ENCODE data around the gene PRKCB. TPM values are rescaled to one million over a fixed set of nuclear protein-coding genes. Genes with fewer than 3 reads are reported as not detected.

PRKCB gene
- total RNA-seq, 1 donor from 2014 or later: 0.69 TPM

DNA sequence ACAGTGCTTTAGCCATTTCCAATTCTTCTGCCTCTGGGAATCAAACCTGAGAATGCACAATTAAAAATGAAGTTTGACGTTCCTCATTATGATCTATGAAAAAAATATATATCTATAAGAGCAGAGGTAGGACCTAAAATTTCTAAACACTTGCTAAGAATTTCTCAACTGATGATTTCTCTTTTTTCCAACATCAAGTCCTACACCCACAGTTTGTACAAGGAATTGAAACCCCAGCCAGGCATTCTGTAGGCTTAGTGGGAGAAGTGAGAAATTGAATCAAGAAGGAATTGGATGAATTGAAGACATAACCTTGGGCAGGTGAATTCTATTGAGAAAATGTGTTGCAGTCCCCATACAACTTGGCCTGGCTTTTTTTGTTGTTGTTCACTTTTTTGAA is 423.0 kb downstream of the PRKCB start:
- peaks cover 11% of the 10 kb centered on the region for H3K27me3 Mint-ChIP-seq (ENCODE audit: unreplicated experiment)
- peaks cover 13% of the 10 kb centered on the region for H3K4me1 Mint-ChIP-seq (ENCODE audit: low read depth, unreplicated experiment)
- no peaks in the 10 kb centered on the region for H3K9me3 Mint-ChIP-seq (ENCODE audit: unreplicated experiment)
- H3K36me3 Mint-ChIP-seq (ENCODE audit: unreplicated experiment): no peaks in the 10 kb centered on the region
- H3K27ac Mint-ChIP-seq (ENCODE audit: unreplicated experiment): no peak overlapping the region
- no peak for DNase-seq
- TF ChIP-seq, protein P1, sequence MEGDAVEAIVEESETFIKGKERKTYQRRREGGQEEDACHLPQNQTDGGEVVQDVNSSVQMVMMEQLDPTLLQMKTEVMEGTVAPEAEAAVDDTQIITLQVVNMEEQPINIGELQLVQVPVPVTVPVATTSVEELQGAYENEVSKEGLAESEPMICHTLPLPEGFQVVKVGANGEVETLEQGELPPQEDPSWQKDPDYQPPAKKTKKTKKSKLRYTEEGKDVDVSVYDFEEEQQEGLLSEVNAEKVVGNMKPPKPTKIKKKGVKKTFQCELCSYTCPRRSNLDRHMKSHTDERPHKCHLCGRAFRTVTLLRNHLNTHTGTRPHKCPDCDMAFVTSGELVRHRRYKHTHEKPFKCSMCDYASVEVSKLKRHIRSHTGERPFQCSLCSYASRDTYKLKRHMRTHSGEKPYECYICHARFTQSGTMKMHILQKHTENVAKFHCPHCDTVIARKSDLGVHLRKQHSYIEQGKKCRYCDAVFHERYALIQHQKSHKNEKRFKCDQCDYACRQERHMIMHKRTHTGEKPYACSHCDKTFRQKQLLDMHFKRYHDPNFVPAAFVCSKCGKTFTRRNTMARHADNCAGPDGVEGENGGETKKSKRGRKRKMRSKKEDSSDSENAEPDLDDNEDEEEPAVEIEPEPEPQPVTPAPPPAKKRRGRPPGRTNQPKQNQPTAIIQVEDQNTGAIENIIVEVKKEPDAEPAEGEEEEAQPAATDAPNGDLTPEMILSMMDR (IDR thresholded peaks at IDR 0.05; ENCODE audit: partially characterized antibody, unreplicated experiment): no peak
- no peak overlapping the region for H3K4me3 Mint-ChIP-seq (ENCODE audit: unreplicated experiment)

DNA sequence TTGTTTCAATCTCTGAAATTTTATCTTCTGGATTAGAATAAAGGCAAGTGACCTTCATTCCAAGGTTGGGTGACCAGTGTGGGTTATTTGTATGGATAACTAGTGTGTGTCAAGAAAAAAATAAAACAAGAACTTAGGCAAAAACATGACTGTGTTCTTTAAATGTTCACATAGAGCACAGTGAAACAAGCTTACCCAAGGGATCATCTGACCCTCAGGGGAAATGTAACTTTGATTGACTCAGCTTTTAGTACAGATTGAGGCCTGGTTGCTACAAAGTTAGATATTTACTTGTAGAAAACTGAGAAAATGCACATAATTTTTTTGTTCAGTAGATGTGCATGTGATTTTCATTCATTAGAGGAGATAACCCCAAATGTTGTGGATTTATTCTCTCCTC is 427.0 kb downstream of the PRKCB start:
- H3K27ac Mint-ChIP-seq (ENCODE audit: unreplicated experiment): no peak overlapping the region
- no peaks in the 10 kb centered on the region for H3K4me1 Mint-ChIP-seq (ENCODE audit: low read depth, unreplicated experiment)
- no peaks in the 10 kb centered on the region for H3K9me3 Mint-ChIP-seq (ENCODE audit: unreplicated experiment)
- H3K36me3 Mint-ChIP-seq (ENCODE audit: unreplicated experiment): peaks cover 5% of the 10 kb centered on the region
- TF ChIP-seq, protein P1 (IDR thresholded peaks at IDR 0.05; ENCODE audit: partially characterized antibody, unreplicated experiment): no peak
- DNase-seq: no peak
- no peak overlapping the region for H3K4me3 Mint-ChIP-seq (ENCODE audit: unreplicated experiment)
- H3K27me3 Mint-ChIP-seq (ENCODE audit: unreplicated experiment): peaks cover 2% of the 10 kb centered on the region

Small RNA genes within 50 kb of the gene (microRNA-seq; reads per million reads assigned to microRNA genes)
- not detected for gene MIR1273H (ENCODE audit: unreplicated experiment)

Other genes with a start within 250 kb of the PRKCB start
- 76.0 TPM for gene NDUFAB1, start 239.7 kb upstream of the PRKCB start, total RNA-seq (ENCODE audit: unreplicated experiment)
- 14.4 TPM for gene PALB2, start 194.7 kb upstream of the PRKCB start, total RNA-seq (ENCODE audit: unreplicated experiment)
- gene DCTN5, start 194.5 kb upstream of the PRKCB start, total RNA-seq (ENCODE audit: unreplicated experiment): 96.5 TPM
- 16.9 TPM for gene PLK1, start 157.1 kb upstream of the PRKCB start, total RNA-seq (ENCODE audit: unreplicated experiment)
- gene ERN2, start 122.8 kb upstream of the PRKCB start, total RNA-seq (ENCODE audit: unreplicated experiment): 0.64 TPM
- not detected for gene CHP2, start 81.0 kb upstream of the PRKCB start, total RNA-seq (ENCODE audit: unreplicated experiment)